Ishikawa (cell line): ENCODE measurements around the gene FRMD6.

Experiments used
- CEBPB ChIP-seq: IDR thresholded peaks from 2 replicates; pipeline ENCODE4 v1.6.1; 2012
- CREB1 ChIP-seq: IDR thresholded peaks from 2 replicates; pipeline ENCODE4 v1.6.1; 2012; ENCODE audit warnings: low read depth
- EGR1 ChIP-seq: IDR thresholded peaks from 2 replicates; pipeline ENCODE4 v1.6.1; 2012
- EP300 ChIP-seq: IDR thresholded peaks from 2 replicates; pipeline ENCODE4 v1.6.1; 2012; ENCODE audit warnings: borderline replicate concordance
- FOXM1 ChIP-seq: IDR thresholded peaks from 2 replicates; pipeline ENCODE4 v1.6.1; 2012; ENCODE audit warnings: low read depth, borderline replicate concordance
- MAX ChIP-seq: IDR thresholded peaks from 2 replicates; pipeline ENCODE4 v1.6.1; 2012
- NFIC ChIP-seq: IDR thresholded peaks from 2 replicates; pipeline ENCODE4 v1.6.1; 2012
- RAD21 ChIP-seq: IDR thresholded peaks from 2 replicates; pipeline ENCODE4 v1.6.1; 2012; ENCODE audit warnings: low read depth
- REST ChIP-seq: IDR thresholded peaks from 2 replicates; pipeline ENCODE4 v1.6.1; 2012; ENCODE audit warnings: low read depth, mild to moderate bottlenecking
- TAF1 ChIP-seq: IDR thresholded peaks from 2 replicates; pipeline ENCODE4 v1.6.1; 2012; ENCODE audit warnings: low read depth, mild to moderate bottlenecking
- TCF12 ChIP-seq: IDR thresholded peaks from 2 replicates; pipeline ENCODE4 v1.6.1; 2012; ENCODE audit warnings: low read depth
- TEAD4 ChIP-seq: IDR thresholded peaks from 2 replicates; pipeline ENCODE4 v1.6.1; 2012
- YY1 ChIP-seq: IDR thresholded peaks from 2 replicates; pipeline ENCODE4 v1.6.1; 2012; ENCODE audit warnings: low read depth
- ZBTB7A ChIP-seq: IDR thresholded peaks from 2 replicates; pipeline ENCODE4 v1.6.1; 2012; ENCODE audit warnings: low read depth

- no peak for TF ChIP-seq EGR1
- TF ChIP-seq RAD21, result peak; percentile 82
- TF ChIP-seq EP300, result no peak
- TF ChIP-seq TCF12, result no peak
- no peak for TF ChIP-seq CREB1
- peak; percentile 24; the same call in 1 of the 2 replicates for TF ChIP-seq CEBPB
- no peak for TF ChIP-seq REST
- TF ChIP-seq TAF1, result no peak
- TF ChIP-seq MAX, result no peak
- no peak for TF ChIP-seq NFIC
- TF ChIP-seq YY1, result no peak
- no peak for TF ChIP-seq TEAD4
- TF ChIP-seq ZBTB7A, result no peak
- no peak for TF ChIP-seq FOXM1
These were observed 128.4 kb downstream of the FRMD6 start for GRCh38 chr14:51780006-51780692.
